ENCODE results near the gene ARHGAP26.

The ARHGAP26 gene

GRCh38 chr5:143142596-143143435, 372.6 kb downstream of the ARHGAP26 start:
- DNase-seq (ENCODE audit: low spot score): no peak

GRCh38 chr5:143143973-143144372, 373.8 kb downstream of the ARHGAP26 start:
- no peak for DNase-seq (ENCODE audit: low spot score)

- DNase-seq (ENCODE audit: low spot score): no peak
Measured at GRCh38 chr5:143145243-143146160, 375.3 kb downstream of the ARHGAP26 start.

- no peak for DNase-seq (ENCODE audit: low spot score)
Measured at GRCh38 chr5:143146161-143146560, 376.0 kb downstream of the ARHGAP26 start.

- no peak for DNase-seq (ENCODE audit: low spot score)
Measured at GRCh38 chr5:143147383-143147782, 377.2 kb downstream of the ARHGAP26 start.

- DNase-seq (ENCODE audit: low spot score): no peak
Measured at GRCh38 chr5:143147902-143148301, 377.7 kb downstream of the ARHGAP26 start.

GRCh38 chr5:143148771-143149170, 378.6 kb downstream of the ARHGAP26 start:
- DNase-seq (ENCODE audit: low spot score): no peak

- no peak for DNase-seq (ENCODE audit: low spot score)
Measured at GRCh38 chr5:143149759-143150158, 379.6 kb downstream of the ARHGAP26 start.

GRCh38 chr5:143151056-143151700, 381.0 kb downstream of the ARHGAP26 start:
- no peak for DNase-seq (ENCODE audit: low spot score)

GRCh38 chr5:143152445-143152844, 382.3 kb downstream of the ARHGAP26 start:
- no peak for DNase-seq (ENCODE audit: low spot score)

- no peak for DNase-seq (ENCODE audit: low spot score)
Measured at GRCh38 chr5:143153332-143154119, 383.3 kb downstream of the ARHGAP26 start.

- no peak for DNase-seq (ENCODE audit: low spot score)
Measured at GRCh38 chr5:143154510-143155370, 384.6 kb downstream of the ARHGAP26 start.

- DNase-seq (ENCODE audit: low spot score): no peak
Measured at GRCh38 chr5:143155455-143155854, 385.3 kb downstream of the ARHGAP26 start.

- DNase-seq (ENCODE audit: low spot score): no peak
Measured at GRCh38 chr5:143156086-143156485, 385.9 kb downstream of the ARHGAP26 start.

GRCh38 chr5:143156572-143156971, 386.4 kb downstream of the ARHGAP26 start:
- DNase-seq (ENCODE audit: low spot score): no peak

- no peak for DNase-seq (ENCODE audit: low spot score)
Measured at GRCh38 chr5:143159031-143159430, 388.9 kb downstream of the ARHGAP26 start.

GRCh38 chr5:143161885-143162540, 391.8 kb downstream of the ARHGAP26 start:
- no peak for DNase-seq (ENCODE audit: low spot score)

GRCh38 chr5:143162810-143163209, 392.6 kb downstream of the ARHGAP26 start:
- no peak for DNase-seq (ENCODE audit: low spot score)

- DNase-seq (ENCODE audit: low spot score): no peak
Measured at GRCh38 chr5:143164557-143164956, 394.4 kb downstream of the ARHGAP26 start.

Data from germinal center (tissue), 1 donor.